DOHH2 (cell line): ENCODE results near the gene EEFSEC.

Experiments
- H3F3A ChIP-seq: fragments of 200-600 bp; sonication (generic), shearing (Covaris generic); 2 replicates; pipeline ENCODE4 v1.6.0; 2016; ENCODE audit warnings: antibody characterized with exemption, mild to moderate bottlenecking; ENCODE audit not compliant: control insufficient read depth, insufficient read depth
- H3K27ac ChIP-seq: fragments of 200-600 bp; sonication (generic); 2 replicates; pipeline ENCODE4 v1.5.1; 2014; ENCODE audit warnings: low read depth, mild to moderate bottlenecking, low read length, moderate library complexity
- H3K27me3 ChIP-seq: fragments of 200-600 bp; sonication (generic); 2 replicates; pipeline ENCODE4 v1.6.1; 2014; ENCODE audit warnings: mild to moderate bottlenecking, low read length, mixed read lengths; ENCODE audit not compliant: control insufficient read depth
- H3K36me3 ChIP-seq: fragments of 200-600 bp; sonication (generic); 2 replicates; pipeline ENCODE4 v1.6.1; 2014; ENCODE audit warnings: mild to moderate bottlenecking, low read length, moderate library complexity, mixed read lengths; ENCODE audit not compliant: control insufficient read depth
- H3K4me1 ChIP-seq: fragments of 200-600 bp; sonication (generic); 2 replicates; pipeline ENCODE4 v1.6.1; 2014; ENCODE audit warnings: mild to moderate bottlenecking, low read length, mixed read lengths; ENCODE audit not compliant: control insufficient read depth
- H3K4me2 ChIP-seq: fragments of 200-600 bp; sonication (generic); 2 replicates; pipeline ENCODE4 v1.6.0; 2014; ENCODE audit warnings: mild to moderate bottlenecking, low read length, moderate library complexity
- H3K4me3 ChIP-seq: fragments of 200-600 bp; sonication (generic); 2 replicates; pipeline ENCODE4 v1.5.1; 2014; ENCODE audit warnings: mild to moderate bottlenecking, low read length, mixed read lengths
- H3K79me2 ChIP-seq: fragments of 200-600 bp; sonication (generic); 2 replicates; pipeline ENCODE4 v1.6.1; 2014; ENCODE audit warnings: mild to moderate bottlenecking, low read length, mixed read lengths; ENCODE audit not compliant: control insufficient read depth
- H3K9me2 ChIP-seq: fragments of 200-600 bp; sonication (generic); replicated peaks from 2 replicates; pipeline ENCODE4 v1.6.1; 2014; ENCODE audit warnings: mild to moderate bottlenecking, low read length, mixed read lengths; ENCODE audit not compliant: control insufficient read depth
- H3K9me3 ChIP-seq: fragments of 200-600 bp; sonication (generic); 2 replicates; pipeline ENCODE4 v1.6.1; 2014; ENCODE audit warnings: antibody characterized with exemption, low read length, mixed read lengths; ENCODE audit not compliant: control insufficient read depth, insufficient read depth
- H4K20me1 ChIP-seq: fragments of 200-600 bp; sonication (generic); 2 replicates; pipeline ENCODE4 v1.6.0; 2014; ENCODE audit warnings: low read depth, mild to moderate bottlenecking, antibody characterized with exemption, low read length, moderate library complexity; ENCODE audit not compliant: control insufficient read depth, insufficient read depth
- CTCF ChIP-seq: fragments of 200-600 bp; sonication (generic); IDR thresholded peaks from one replicate; pipeline ENCODE4 v1.5.1; 2014; ENCODE audit warnings: antibody characterized with exemption, mild to moderate bottlenecking, low read depth, low read length; ENCODE audit not compliant: poor library complexity, severe bottlenecking
- EZH2phosphoT487 ChIP-seq: fragments of 200-600 bp; sonication (generic); IDR thresholded peaks from 2 replicates; pipeline ENCODE4 v1.6.1; 2017; ENCODE audit warnings: borderline replicate concordance, mild to moderate bottlenecking, antibody characterized with exemption, low read length, moderate library complexity, mixed read lengths

Gene EEFSEC

GRCh38 chr3:128327606-128328031 lies 174.3 kb downstream of the EEFSEC start:
- Histone ChIP-seq H3K27ac (no peak overlapping the region), H3K4me3 (no peak overlapping the region), H3F3A (no peaks in the 10 kb centered on the region), H3K9me3 (no peaks in the 10 kb centered on the region), H3K4me1 (no peaks in the 10 kb centered on the region), H3K36me3 (no peaks in the 10 kb centered on the region), H3K27me3 (no peaks in the 10 kb centered on the region), H3K4me2 (no peak overlapping the region), H4K20me1 (no peaks in the 10 kb centered on the region), H3K79me2 (no peaks in the 10 kb centered on the region), H3K9me2 (no peaks in the 10 kb centered on the region)
- TF ChIP-seq EZH2phosphoT487 = no peak
- no peak for TF ChIP-seq CTCF

GRCh38 chr3:128328546-128329458 lies 175.5 kb downstream of the EEFSEC start:
- no peak overlapping the region for H3K27ac ChIP-seq
- no peak for TF ChIP-seq CTCF
- TF ChIP-seq EZH2phosphoT487 = no peak
- no peaks in the 10 kb centered on the region for H4K20me1 ChIP-seq
- H3K4me2 ChIP-seq = no peak overlapping the region
- H3K9me3 ChIP-seq = no peaks in the 10 kb centered on the region
- H3K27me3 ChIP-seq = no peaks in the 10 kb centered on the region
- H3K36me3 ChIP-seq = no peaks in the 10 kb centered on the region
- no peaks in the 10 kb centered on the region for H3K4me1 ChIP-seq
- no peaks in the 10 kb centered on the region for H3K9me2 ChIP-seq
- no peaks in the 10 kb centered on the region for H3F3A ChIP-seq
- no peaks in the 10 kb centered on the region for H3K79me2 ChIP-seq
- no peak overlapping the region for H3K4me3 ChIP-seq

GRCh38 chr3:128329491-128330213 lies 176.4 kb downstream of the EEFSEC start:
- Histone ChIP-seq H3K4me3 (no peak overlapping the region), H3K4me2 (no peak overlapping the region), H4K20me1 (no peaks in the 10 kb centered on the region), H3F3A (no peaks in the 10 kb centered on the region), H3K27ac (no peak overlapping the region), H3K79me2 (no peaks in the 10 kb centered on the region), H3K27me3 (no peaks in the 10 kb centered on the region), H3K9me2 (no peaks in the 10 kb centered on the region), H3K36me3 (no peaks in the 10 kb centered on the region), H3K4me1 (no peaks in the 10 kb centered on the region), H3K9me3 (no peaks in the 10 kb centered on the region)
- TF ChIP-seq CTCF = no peak
- no peak for TF ChIP-seq EZH2phosphoT487
